ENCODE measurements around the gene SMPD4.

- TF ChIP-seq CTCF (IDR thresholded peaks at IDR 0.05; ENCODE audit: insufficient read depth, low read length, poor library complexity, severe bottlenecking) (no peak), EZH2phosphoT487 (conservative IDR thresholded peaks at IDR 0.05; ENCODE audit: low read length) (no peak)
Observed at GRCh38 chr2:130158631-130159030, 22.8 kb downstream of the SMPD4 start.
